Effector CD8-positive, alpha-beta T cell (primary cell): ENCODE measurements around the gene PPDPF.

Source experiments
- DNase-seq: peaks from one replicate; lab custom pipeline; 2025; lab: John Stamatoyannopoulos, UW

PPDPF gene

DNA sequence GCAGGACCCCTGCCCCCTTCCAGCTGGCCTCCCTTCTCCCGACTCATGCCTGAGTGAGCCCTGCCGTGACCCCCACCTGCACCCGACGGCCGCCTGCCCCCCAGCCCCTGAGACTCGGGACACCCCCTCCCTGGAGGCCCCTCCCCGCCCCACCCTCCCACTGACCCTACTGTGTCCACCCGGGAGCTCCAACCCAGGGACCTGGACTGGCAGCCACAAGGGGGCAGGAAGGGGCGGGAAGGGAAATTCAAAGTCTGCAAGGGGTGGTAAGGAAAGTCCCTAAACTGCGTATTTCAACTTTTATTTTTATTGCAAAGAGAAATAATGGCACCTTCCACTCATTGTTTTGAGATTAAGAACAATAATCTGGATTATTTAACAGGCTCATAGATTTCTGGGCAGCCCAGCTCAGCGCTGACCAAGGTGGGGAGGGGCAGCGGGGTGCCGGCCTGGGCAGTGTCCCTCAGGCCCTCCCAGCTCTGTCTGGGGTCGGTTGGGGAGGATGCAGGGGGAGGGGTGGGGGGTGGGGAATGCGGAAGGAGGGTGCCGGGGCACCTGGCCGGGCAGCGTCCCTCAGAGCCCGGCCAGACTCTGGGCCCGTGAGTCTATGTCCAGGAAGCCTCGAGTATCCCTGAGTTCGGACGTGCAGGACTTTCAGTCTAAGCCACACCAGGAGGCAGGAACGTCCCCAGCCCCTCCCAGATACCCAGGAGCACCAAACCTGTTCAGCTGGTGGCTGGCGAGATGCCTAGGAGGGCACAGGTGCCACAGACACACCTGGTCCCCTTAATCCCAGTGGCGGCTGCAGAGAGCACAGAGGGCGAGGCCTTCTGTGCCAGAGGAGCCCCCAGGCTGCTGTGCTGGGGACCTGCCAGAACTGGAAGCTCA, 17.9 kb downstream of the PPDPF start:
- DNase-seq: peak; percentile 44

DNA sequence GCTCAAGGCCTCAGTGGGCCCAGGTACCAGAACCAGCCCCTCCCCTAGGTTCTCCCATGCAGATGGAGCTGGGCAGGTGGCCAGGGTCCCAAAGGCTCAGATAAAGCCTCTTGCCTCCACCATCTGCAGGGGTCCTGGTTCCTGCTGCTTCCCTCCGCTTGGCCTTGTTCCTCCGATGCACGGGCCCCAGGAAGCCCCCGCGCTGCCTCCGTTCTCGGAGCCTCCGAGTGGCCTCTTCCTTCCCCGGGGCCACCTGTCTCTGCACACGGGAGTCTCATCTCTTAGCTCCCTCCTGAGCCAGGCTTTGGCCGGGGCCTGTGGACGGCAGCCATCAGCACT, 18.5 kb downstream of the PPDPF start:
- no peak for DNase-seq

DNA sequence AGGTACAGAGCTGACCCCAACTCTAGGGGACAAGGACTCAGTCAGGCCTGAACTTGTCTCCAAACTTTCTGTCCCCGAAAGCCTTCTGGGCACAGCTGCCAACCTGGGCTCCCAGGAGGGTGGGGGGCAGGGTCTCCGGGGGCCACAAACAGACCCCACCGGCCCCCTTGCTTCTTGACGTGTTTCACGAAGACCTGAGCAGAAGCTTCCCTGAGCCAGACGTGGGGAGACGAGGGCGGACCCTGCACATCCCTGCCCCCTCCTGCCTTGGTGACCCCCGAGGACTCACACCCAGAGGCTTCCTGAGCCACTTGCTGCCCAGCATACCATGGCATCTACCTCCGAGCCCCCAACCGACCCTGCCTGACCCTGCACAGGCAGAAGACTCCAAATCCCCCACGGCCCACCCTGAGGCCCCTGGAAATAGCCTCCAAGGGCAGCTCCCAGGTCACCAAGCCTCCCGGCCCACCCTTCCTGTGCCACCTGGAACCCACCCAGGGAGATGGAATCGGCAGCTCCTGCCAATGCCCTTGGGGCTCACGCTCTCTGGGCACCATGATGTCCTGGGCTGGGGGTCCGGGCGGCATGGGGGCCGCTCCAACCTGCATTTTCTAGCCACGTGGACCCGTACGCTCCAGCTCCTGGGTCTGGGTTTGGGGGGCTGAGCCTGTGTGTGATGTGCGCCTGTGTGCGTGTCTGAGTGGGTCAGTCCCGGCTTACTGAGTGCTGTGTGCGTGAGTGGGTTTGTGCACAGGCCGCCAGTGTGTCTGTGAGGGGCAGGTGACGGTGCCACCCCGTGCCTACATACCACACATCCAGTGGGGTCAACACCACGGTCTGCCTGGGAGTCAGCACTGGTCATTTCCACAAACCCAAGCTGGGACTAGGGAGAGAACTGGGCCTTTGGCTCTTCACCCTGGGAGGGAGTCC, 19.1 kb downstream of the PPDPF start:
- no peak for DNase-seq

DNA sequence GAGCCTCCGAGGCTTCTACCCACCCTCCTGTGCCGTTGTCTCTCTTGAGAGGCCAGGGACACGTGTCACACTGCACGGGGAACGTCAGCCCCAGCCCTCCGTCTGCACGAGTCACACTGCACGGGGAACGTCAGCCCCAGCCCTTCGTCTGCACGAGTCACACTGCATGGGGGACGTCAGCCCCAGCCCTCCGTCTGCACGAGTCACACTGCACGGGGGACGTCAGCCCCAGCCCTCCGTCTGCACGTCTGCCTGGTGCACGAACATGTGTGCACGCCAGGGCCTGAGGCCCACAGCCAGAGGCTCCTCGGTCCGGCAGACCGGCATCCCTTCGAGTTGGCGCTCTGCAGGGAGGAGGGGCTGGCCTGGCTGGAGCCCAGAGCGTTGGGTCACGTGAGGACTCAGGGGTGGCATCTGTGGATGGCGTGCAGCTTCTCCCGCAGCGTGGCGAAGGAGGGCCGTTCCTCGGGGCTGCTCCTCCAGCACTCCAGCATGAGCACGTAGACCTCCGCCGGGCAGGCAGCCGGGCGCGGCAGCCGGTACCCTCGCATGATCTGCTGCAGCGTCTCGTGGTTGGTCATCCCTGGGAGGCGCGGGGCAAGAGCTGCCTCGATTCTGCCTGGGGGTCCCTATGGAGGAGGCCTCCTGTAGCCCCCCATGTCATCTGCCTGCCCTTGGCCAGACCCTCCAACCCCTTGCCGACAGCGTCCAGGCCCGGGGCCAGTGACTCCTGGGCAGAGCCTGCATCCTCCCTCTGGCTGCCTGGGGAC, 20.0 kb downstream of the PPDPF start:
- DNase-seq: no peak

DNA sequence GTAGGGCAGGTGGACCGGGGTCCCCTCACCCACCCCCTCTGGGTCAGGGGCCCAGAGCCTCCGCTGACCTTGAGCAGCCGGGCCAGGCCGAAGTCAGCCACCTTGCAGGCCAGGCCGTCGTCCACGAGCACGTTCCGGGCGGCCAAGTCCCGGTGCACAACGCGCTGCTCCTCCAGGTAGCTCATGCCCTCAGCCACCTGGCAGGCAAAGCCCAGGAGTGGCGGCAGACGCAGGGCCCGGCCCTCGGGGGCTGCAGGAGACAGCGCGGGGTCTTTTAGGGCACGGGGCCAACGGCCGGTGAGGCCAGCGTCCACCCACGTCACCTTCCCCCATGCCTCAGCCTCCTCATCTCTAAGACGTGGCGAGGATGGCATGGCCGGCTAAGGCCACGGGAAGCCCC, 20.8 kb downstream of the PPDPF start:
- DNase-seq: no peak

DNA sequence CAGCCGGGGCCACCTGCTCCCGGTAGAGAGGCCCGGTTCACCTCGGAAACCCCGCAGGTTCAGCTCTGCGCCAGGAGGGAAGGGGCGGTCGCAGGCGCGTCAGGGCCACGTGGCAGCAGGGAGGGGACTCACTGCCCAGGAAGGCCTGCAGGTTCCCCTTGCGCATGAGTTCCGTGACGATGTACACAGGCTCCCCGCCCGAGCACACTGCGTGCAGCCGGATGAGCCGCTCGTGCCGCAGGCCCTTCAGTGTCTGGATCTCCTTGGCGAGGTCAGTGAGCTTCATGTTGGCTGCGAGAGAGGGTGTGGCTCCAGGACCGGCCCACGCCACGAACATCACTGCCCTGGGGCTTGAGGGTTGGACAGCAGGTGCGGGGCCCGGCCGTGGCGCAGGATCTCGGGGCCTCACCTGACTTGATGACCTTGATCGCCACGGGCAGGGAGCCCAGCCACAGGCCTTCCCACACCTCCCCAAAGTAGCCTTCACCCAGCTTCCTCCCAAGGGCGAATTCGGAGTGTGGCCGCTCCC, 21.5 kb downstream of the PPDPF start:
- no peak for DNase-seq

DNA sequence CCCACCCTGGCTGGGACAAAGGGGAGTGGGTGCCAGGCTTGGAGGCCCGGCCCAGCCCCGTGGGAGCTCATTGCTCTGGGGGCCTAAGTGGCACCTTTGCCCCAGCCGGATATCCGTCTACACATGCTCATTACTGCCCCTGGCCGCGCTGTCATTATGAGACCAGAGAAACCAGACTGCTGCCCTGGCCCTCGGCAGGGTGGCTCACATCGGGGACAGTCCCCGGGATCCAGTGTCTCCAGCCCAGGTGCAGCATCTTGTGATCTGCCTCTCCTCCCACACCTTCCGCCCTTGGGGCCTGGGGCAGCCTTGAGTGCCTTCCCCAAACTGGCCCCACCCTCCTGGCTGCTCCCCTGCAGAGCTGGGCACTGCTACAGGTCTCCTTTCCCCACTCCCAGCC, 22.1 kb downstream of the PPDPF start:
- DNase-seq: no peak

DNA sequence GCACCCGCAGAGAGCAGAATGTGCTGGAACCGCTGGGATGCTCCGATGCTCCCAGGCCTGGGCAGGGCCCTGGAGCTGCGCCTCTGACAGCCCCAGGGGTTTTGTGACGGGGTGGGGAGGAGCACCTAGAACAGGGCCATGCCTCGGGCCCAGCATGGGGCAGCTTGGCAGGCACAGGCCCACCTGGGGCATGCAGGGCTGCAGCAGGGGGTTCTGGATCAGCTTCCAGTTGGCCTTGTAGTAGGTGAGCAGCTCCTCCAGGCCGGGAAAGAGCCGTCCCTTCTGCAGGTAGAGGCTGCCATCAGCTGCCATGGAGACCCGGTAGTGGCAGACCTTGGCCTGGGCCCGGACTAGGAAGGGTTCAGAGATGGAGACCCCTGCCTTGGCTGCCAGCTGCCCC, 22.6 kb downstream of the PPDPF start:
- DNase-seq: no peak

DNA sequence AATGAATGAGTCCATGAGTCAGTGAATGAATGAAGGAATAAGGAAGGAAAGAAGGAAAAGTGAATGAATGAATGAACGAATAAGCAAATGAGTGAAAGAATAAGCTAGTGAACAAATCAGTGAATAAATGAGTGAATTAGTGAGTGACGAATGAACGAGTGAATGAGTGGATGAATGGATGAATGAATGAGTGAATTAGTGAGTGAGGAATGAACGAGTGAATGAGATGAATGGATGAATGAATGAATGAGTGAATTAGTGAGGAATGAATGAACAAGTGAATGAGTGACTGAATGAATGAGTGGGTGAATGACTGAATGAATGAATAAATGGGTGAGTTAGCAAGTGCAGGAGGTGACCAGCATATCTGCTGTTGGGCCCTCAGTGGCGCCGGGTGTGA, 23.2 kb downstream of the PPDPF start:
- no peak for DNase-seq

DNA sequence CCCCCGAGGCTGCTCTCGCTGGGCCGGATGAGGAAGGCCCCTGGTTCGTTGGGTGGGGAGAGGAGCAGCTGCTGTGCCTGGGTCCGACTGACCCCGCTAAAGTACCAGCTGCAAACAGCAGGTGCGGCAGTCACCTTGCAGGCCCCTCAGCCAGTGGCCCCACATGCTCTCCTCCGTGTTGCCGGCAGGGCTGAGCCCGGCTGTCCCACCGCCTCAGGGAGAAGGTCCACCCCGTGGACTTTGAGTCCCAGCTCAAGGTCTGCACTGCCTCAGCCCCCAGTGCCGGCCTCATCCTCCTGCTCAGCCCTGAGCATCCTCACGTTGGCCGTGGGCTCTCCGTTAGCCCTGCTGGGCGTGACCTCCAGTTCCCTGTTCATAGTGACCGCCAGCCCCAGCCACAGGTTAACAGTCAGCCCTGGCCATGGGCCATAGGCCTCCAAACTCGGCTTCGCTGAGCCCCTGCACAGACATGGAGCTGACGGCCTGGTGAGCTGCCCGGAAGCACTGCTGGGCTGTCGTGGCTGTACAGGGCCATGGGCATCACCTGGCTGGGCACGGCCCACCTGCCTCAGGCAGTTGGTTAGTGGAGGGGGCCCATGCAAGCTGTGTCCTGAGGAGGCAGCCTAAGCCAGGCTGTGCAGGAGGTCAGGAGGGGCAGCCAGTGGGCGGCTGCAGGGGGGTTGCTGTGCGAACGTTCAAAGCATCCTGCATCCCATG, 23.8 kb downstream of the PPDPF start:
- no peak for DNase-seq

DNA sequence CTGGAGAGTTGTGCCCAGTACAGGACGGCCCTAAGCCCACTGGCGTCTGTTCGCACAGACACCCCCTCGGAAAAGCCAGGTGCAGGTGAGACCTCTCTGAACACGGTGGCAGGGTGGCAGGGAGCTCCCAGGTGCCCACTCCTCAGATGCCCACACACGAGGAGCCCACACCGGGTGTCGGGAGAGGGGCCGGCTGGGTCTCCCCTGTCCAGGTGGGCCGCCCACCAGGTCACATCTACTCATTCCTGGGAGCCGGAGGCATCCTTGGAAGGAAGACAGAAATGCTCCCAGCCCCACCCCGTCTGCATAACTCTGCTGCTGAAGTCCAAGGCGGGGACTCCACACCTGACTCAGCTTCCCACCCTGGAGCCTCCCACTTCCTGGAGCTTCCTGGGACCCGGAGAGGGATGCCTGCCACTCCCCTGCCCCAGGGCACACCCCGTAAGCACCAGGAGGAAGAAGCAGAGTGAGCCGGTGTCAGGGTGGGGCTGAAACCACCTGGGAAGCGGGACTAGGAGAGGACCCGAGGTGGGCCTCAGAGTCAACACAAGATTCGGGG, 24.5 kb downstream of the PPDPF start:
- DNase-seq: no peak

DNA sequence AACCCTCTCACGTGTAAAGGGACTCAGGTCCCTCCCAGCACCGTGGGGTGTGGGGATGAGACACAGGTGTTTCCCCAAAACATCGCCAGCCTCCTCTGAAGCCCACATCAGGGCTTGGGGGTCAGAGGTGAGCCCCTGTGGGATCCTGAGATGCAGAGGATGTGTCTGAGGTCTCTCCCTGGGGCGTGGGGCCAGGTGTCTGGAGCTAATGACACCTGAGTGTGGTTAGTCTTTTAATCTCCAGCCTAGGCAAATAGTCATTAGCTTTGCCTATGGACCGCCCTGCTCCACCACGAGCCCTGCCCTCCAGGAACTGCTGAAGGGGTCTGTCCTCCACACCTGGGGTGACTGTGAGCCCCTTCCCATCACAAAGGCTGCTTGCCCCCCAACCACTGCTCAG, 25.2 kb downstream of the PPDPF start:
- no peak for DNase-seq

DNA sequence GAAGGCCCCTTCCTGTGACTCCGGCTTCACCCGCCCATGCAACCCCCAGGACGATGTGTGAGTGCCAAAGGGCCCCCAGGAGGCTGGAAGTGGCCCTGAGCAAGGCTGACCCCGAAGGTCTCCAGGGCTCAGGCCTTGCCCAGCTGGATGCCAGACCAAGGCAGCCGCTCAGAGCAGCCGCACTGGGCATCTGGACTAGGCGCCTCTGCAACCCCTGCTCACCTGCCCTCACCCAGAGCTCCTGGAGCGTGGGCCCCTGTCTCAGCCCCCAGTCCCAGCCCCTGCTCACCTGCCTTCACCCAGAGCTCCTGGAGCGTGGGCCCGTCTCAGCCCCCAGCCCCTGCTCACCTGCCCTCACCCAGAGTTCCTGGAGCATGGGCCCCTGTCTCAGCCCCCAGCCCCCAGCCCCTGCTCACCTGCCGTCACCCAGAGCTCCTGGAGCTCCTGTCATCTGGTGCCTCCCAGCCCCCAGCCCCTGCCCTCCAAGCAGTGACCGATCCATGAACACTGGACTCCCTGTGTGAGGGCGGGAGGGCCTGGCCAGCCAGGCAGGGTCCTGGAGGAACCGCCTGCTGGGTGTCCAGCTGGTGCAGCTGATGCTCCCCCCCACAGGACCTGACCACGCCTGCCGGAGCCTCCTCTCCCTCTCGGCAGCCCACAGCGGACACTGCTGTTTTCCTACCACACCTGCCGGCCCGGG, 25.8 kb downstream of the PPDPF start:
- no peak for DNase-seq

DNA sequence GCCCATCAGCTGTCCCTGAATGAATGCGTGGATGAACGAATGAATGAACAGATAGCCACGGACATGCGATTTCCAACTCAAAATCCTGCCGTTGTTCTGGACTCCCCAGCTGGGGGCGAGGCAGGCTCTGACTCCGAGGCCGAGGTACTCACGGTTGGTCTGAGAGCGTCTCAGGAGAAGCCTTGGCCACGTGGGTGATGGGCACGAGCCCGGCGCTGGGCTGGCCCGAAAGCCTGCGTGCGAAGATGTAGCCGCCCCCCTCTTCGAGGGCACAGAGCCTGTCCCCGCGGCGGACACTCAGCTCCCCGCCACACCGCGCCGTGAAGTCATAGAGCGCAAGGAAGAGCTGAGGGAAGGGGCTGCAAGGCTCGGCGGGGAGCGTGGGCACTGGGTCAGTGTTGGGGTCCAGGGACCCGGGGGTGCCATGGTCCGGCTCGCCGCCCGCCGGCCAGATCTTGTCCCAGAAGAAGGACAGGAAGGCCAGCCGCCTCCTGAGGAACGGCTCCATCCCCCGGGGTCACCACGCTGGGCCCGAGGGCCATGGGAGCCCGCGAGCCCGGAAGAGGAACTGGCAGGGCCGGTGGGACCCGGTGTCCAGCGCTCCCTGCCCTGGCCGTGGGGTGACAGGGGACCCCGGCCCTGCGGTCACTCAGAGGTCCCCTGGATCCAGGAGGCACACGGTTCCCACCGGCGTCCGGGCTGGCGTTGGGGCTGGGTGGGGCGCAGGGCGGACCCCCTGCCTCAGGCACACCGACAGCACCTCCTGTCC, 26.6 kb downstream of the PPDPF start:
- no peak for DNase-seq

DNA sequence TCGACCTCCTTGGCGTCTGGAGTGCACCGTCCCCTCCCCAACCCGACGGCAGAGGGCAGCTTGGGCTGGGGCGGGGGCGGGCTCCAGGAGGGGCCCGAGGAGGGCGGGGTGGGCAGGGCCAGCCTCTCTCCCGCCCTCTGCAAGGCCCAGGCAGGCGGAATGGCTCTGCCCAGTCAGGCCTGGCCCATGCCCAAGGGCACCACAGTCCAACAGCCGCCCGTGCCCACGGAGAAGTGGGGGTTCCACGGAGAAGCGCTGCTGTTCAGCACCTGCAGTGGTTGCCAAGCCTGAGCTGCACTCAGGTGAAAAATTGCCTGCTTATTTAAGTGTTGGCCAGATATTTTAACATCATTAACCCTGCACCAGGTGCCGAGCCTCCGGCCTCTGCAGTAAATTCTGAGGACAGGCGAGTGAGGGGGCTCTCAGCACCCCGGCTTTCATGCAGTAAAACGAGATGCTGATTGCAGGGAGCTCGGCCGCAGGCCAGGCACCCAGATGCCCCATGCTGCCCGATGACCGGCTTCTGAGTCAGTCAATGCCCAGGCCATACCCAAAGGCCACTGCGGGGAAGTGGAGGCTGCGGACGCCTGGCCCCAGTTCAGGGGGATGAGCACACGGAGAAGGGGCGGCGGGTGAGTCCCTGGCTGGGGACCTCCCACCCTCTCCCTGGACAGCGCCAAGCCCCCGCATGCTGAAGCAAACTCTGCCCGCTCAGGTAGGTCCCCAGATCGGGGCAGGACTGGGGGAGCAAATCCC, 27.3 kb downstream of the PPDPF start, which contains the start of gene SRMS:
SRMS (minus strand) TSS at position 25 of the 756 bp plus-strand sequence. CDS start 286 bp downstream, outside the sequence.
- no peak for DNase-seq

DNA sequence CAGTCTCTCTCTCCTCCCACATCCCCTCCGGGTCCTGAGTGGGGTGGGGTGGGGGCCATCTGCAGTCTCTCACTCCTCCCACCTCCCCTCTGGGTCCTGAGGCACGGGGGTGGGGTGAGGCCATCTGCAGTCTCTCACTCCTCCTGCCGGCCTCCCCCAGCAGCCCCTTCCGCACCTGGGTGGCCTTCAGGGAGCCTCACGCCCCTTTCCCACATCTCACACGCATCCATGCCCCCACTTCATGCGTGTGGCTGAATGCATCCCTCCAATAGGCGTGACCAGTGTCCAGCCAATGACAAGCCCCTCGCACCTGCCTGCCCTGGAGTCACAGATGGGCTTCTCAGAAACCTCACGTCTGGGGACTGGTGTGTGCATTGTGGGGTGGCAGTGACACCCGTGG, 28.0 kb downstream of the PPDPF start:
- DNase-seq: no peak

DNA sequence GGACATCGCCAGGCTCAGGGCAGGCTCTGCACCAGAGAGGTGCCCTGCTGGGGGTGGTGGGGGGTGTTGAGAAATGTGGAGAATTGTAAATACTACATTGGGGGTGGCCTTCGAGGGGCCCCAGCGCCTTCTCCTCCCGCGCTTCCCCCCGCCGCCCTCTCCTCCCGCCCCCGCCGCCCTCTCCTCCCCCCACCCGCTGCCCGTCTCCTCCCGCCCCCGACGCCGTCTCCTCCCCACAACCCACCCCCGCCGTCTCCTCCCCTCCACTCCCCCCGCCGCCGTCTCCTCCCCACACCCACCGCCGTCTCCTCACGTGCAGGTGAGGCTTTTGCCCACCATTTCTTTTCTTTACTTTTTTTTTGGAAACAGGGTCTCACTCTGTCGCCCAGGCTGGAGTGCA, 28.5 kb downstream of the PPDPF start:
- DNase-seq: no peak

DNA sequence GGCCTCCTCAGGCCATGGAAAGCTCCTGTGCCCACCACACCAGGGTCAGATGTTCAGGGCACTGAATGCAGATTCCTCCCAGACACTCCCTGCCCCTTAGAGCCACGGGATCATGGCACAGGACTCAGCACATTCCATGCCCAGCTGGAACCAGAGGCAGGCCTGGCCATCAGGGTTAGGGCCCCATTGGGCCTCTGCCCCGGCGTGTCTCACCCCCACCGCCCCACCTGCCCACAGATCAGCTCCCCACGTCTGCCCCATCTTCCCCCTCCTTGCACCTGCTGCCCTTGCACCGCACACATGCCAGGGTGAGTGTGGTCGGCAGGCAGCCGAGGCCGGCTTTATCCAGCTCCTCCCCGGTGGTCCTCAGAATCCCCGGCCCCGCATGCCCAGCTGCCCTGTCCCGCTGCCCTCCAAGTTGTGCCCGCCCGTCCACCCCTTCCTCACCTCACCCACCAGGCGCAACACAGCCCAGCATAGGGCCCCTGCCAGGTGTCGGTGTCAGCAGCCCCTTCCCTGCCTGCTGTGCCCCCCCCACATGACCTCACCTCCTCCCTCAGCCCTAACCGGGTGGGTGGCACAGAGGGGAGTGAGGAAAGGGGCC, 29.2 kb downstream of the PPDPF start:
- no peak for DNase-seq
